Lower leg skin (tissue), 3 donors: Measurements from ENCODE around the gene FANCC.

Experiments
- POLR2A ChIP-seq, 2 donors: fragments of 450-650 bp; IDR thresholded peaks; one replicate each; pipeline ENCODE4 v1.6.1; 2016 to 2017; ENCODE audit warnings: antibody characterized with exemption in 2 of 2, mild to moderate bottlenecking in 1 of 2, moderate library complexity in 1 of 2
- TF ChIP-seq, protein P1 (sequence below), 3 donors: fragments of 450-650 bp; IDR thresholded peaks; one replicate each; pipeline ENCODE4 v1.5.1; 2016; ENCODE audit warnings: antibody characterized with exemption in 3 of 3, mild to moderate bottlenecking in 3 of 3, moderate library complexity in 2 of 3

DNA sequence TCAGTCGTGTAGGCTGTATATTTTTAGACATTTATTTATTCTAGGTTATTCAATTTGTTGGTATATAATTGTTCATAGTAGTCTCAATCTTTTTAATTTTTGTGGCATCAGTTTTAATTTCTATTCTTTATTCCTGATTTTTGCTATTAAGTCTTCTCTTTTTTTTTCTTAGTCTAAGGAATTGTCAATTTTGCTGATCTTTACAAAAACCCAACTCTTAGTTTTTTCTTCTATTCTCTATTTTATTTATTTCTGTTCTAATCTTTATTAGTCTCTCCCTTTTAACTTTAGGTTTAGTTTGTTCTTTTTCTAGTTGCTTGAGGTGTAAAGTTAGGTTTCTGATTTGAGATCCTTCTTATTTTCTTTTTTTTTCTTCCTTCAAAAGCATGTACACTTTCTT, 152.5 kb downstream of the FANCC start:
- TF ChIP-seq, protein P1, sequence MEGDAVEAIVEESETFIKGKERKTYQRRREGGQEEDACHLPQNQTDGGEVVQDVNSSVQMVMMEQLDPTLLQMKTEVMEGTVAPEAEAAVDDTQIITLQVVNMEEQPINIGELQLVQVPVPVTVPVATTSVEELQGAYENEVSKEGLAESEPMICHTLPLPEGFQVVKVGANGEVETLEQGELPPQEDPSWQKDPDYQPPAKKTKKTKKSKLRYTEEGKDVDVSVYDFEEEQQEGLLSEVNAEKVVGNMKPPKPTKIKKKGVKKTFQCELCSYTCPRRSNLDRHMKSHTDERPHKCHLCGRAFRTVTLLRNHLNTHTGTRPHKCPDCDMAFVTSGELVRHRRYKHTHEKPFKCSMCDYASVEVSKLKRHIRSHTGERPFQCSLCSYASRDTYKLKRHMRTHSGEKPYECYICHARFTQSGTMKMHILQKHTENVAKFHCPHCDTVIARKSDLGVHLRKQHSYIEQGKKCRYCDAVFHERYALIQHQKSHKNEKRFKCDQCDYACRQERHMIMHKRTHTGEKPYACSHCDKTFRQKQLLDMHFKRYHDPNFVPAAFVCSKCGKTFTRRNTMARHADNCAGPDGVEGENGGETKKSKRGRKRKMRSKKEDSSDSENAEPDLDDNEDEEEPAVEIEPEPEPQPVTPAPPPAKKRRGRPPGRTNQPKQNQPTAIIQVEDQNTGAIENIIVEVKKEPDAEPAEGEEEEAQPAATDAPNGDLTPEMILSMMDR (IDR thresholded peaks at IDR 0.05): no peak
- no peak for TF ChIP-seq POLR2A (IDR thresholded peaks at IDR 0.05)
